ENCODE data around the gene CISD2.
A peak's percentile ranks its signal among the peaks of the same experiment; 100 is the strongest.

The CISD2 gene

GRCh38 chr4:102832105-102832504 lies 36.7 kb upstream of the CISD2 start:
- WGBS (ENCODE audit: extremely low coverage, insufficient coverage, insufficient read length): no CpG with 5 or more reads among the region's 4 CpGs
- no peak overlapping the region for H4K12ac ChIP-seq (ENCODE audit: low read depth, low read length)
- no peak overlapping the region for H3K4ac ChIP-seq (ENCODE audit: low read depth, low read length)
- no peak overlapping the region for H3K9ac ChIP-seq (ENCODE audit: low read length)
- H3K79me1 ChIP-seq (ENCODE audit: low read length): peaks cover 9% of the 10 kb centered on the region
- H3K23ac ChIP-seq (ENCODE audit: low read length): no peak overlapping the region
- peaks cover 0 to 3% of the 10 kb centered on the region in 2 experiments for H3K36me3 ChIP-seq (ENCODE audit: control insufficient read depth in 1 of 2, insufficient read depth in 2 of 2, low read length in 2 of 2)
- peaks cover 0 to 4% of the 10 kb centered on the region in 2 experiments for H3K4me1 ChIP-seq (ENCODE audit: control insufficient read depth in 1 of 2, insufficient read depth in 2 of 2, low read length in 2 of 2)
- H4K91ac ChIP-seq (ENCODE audit: low read depth, low read length): no peak overlapping the region
- H2BK120ac ChIP-seq (ENCODE audit: insufficient read depth, low read length, poor library complexity): no peak overlapping the region
- H2BK12ac ChIP-seq (ENCODE audit: low read length): no peak overlapping the region
- H3K14ac ChIP-seq (ENCODE audit: low read length): no peak overlapping the region
- H3K27ac ChIP-seq (ENCODE audit: low read depth, low read length): no peak overlapping the region
- no peak overlapping the region for H4K8ac ChIP-seq (ENCODE audit: low read depth, low read length)
- H2AFZ ChIP-seq (ENCODE audit: insufficient read depth, low read length, poor library complexity): no peak overlapping the region
- H3K27me3 ChIP-seq (ENCODE audit: insufficient read depth, low read length): no peaks in the 10 kb centered on the region
- no peak overlapping the region for H3K18ac ChIP-seq (ENCODE audit: low read length)
- DNase-seq: no peak
- H3K9me3 ChIP-seq (ENCODE audit: insufficient read depth, low read depth, low read length): no peaks in the 10 kb centered on the region
- no peak overlapping the region for H3K4me2 ChIP-seq (ENCODE audit: low read length)
- no peak overlapping the region for H2AK5ac ChIP-seq (ENCODE audit: low read length)
- peaks cover 5% of the 10 kb centered on the region for H3K79me2 ChIP-seq (ENCODE audit: control insufficient read depth, insufficient read depth, low read length, poor library complexity)
- H3K4me3 ChIP-seq (ENCODE audit: low read depth, low read length): no peak overlapping the region
- no peak overlapping the region for H2BK5ac ChIP-seq (ENCODE audit: low read depth, low read length, poor library complexity)

GRCh38 chr4:102832667-102833066 lies 36.1 kb upstream of the CISD2 start:
- H3K27ac ChIP-seq (ENCODE audit: low read depth, low read length): no peak overlapping the region
- H3K79me1 ChIP-seq (ENCODE audit: low read length): peaks cover 4% of the 10 kb centered on the region
- H3K9ac ChIP-seq (ENCODE audit: low read length): no peak overlapping the region
- no peak overlapping the region for H2AK5ac ChIP-seq (ENCODE audit: low read length)
- H4K8ac ChIP-seq (ENCODE audit: low read depth, low read length): no peak overlapping the region
- no peak for DNase-seq
- H3K18ac ChIP-seq (ENCODE audit: low read length): no peak overlapping the region
- H3K79me2 ChIP-seq (ENCODE audit: control insufficient read depth, insufficient read depth, low read length, poor library complexity): no peaks in the 10 kb centered on the region
- no peak overlapping the region for H2BK120ac ChIP-seq (ENCODE audit: insufficient read depth, low read length, poor library complexity)
- no peak overlapping the region for H4K12ac ChIP-seq (ENCODE audit: low read depth, low read length)
- H3K4me1 ChIP-seq (ENCODE audit: control insufficient read depth in 1 of 2, insufficient read depth in 2 of 2, low read length in 2 of 2): peaks cover 0 to 4% of the 10 kb centered on the region in 2 experiments
- no peaks in the 10 kb centered on the region for H3K9me3 ChIP-seq (ENCODE audit: insufficient read depth, low read depth, low read length)
- H3K36me3 ChIP-seq (ENCODE audit: control insufficient read depth in 1 of 2, insufficient read depth in 2 of 2, low read length in 2 of 2): peaks cover 0 to 3% of the 10 kb centered on the region in 2 experiments
- no peak overlapping the region for H3K4me2 ChIP-seq (ENCODE audit: low read length)
- H2BK12ac ChIP-seq (ENCODE audit: low read length): no peak overlapping the region
- WGBS (ENCODE audit: extremely low coverage, insufficient coverage, insufficient read length): no CpG with 5 or more reads among the region's 1 CpG
- H3K4ac ChIP-seq (ENCODE audit: low read depth, low read length): no peak overlapping the region
- peak overlapping the region; percentile 24 for H4K91ac ChIP-seq (ENCODE audit: low read depth, low read length)
- no peaks in the 10 kb centered on the region for H3K27me3 ChIP-seq (ENCODE audit: insufficient read depth, low read length)
- H2BK5ac ChIP-seq (ENCODE audit: low read depth, low read length, poor library complexity): no peak overlapping the region
- H3K4me3 ChIP-seq (ENCODE audit: low read depth, low read length): no peak overlapping the region
- no peak overlapping the region for H3K14ac ChIP-seq (ENCODE audit: low read length)
- H2AFZ ChIP-seq (ENCODE audit: insufficient read depth, low read length, poor library complexity): peak overlapping the region; percentile 78
- no peak overlapping the region for H3K23ac ChIP-seq (ENCODE audit: low read length)

GRCh38 chr4:102836596-102836995 lies 32.2 kb upstream of the CISD2 start:
- Histone ChIP-seq H3K18ac (ENCODE audit: low read length) (no peak overlapping the region), H4K8ac (ENCODE audit: low read depth, low read length) (no peak overlapping the region), H2BK120ac (ENCODE audit: insufficient read depth, low read length, poor library complexity) (no peak overlapping the region), H2BK5ac (ENCODE audit: low read depth, low read length, poor library complexity) (no peak overlapping the region), H4K91ac (ENCODE audit: low read depth, low read length) (no peak overlapping the region), H4K12ac (ENCODE audit: low read depth, low read length) (no peak overlapping the region), H3K9ac (ENCODE audit: low read length) (no peak overlapping the region), H3K79me1 (ENCODE audit: low read length) (no peaks in the 10 kb centered on the region), H3K36me3 (ENCODE audit: control insufficient read depth in 1 of 2, insufficient read depth in 2 of 2, low read length in 2 of 2) (peaks cover 0 to 3% of the 10 kb centered on the region in 2 experiments), H3K9me3 (ENCODE audit: insufficient read depth, low read depth, low read length) (no peaks in the 10 kb centered on the region), H3K14ac (ENCODE audit: low read length) (no peak overlapping the region), H3K4me1 (ENCODE audit: control insufficient read depth in 1 of 2, insufficient read depth in 2 of 2, low read length in 2 of 2) (no peaks in the 10 kb centered on the region), H3K4me3 (ENCODE audit: low read depth, low read length) (no peak overlapping the region), H2BK12ac (ENCODE audit: low read length) (no peak overlapping the region), H2AFZ (ENCODE audit: insufficient read depth, low read length, poor library complexity) (no peak overlapping the region), H3K23ac (ENCODE audit: low read length) (no peak overlapping the region), H3K4me2 (ENCODE audit: low read length) (no peak overlapping the region), H3K4ac (ENCODE audit: low read depth, low read length) (no peak overlapping the region), H3K79me2 (ENCODE audit: control insufficient read depth, insufficient read depth, low read length, poor library complexity) (no peaks in the 10 kb centered on the region), H3K27ac (ENCODE audit: low read depth, low read length) (no peak overlapping the region), H3K27me3 (ENCODE audit: insufficient read depth, low read length) (no peaks in the 10 kb centered on the region), H2AK5ac (ENCODE audit: low read length) (no peak overlapping the region)
- no peak for DNase-seq
- no CpG with 5 or more reads among the region's 1 CpG for WGBS (ENCODE audit: extremely low coverage, insufficient coverage, insufficient read length)

GRCh38 chr4:102842367-102842766 lies 26.4 kb upstream of the CISD2 start:
- H3K23ac ChIP-seq (ENCODE audit: low read length): no peak overlapping the region
- no peak overlapping the region for H2BK120ac ChIP-seq (ENCODE audit: insufficient read depth, low read length, poor library complexity)
- no peak overlapping the region for H2AFZ ChIP-seq (ENCODE audit: insufficient read depth, low read length, poor library complexity)
- no peak overlapping the region for H3K9ac ChIP-seq (ENCODE audit: low read length)
- no peak overlapping the region for H2BK12ac ChIP-seq (ENCODE audit: low read length)
- H3K4me1 ChIP-seq (ENCODE audit: control insufficient read depth in 1 of 2, insufficient read depth in 2 of 2, low read length in 2 of 2): no peaks in the 10 kb centered on the region
- no peak overlapping the region for H4K12ac ChIP-seq (ENCODE audit: low read depth, low read length)
- no peak overlapping the region for H3K4me3 ChIP-seq (ENCODE audit: low read depth, low read length)
- no peak for DNase-seq
- no peak overlapping the region for H3K27ac ChIP-seq (ENCODE audit: low read depth, low read length)
- H3K4ac ChIP-seq (ENCODE audit: low read depth, low read length): no peak overlapping the region
- no peaks in the 10 kb centered on the region for H3K79me2 ChIP-seq (ENCODE audit: control insufficient read depth, insufficient read depth, low read length, poor library complexity)
- H3K27me3 ChIP-seq (ENCODE audit: insufficient read depth, low read length): no peaks in the 10 kb centered on the region
- no peak overlapping the region for H3K4me2 ChIP-seq (ENCODE audit: low read length)
- H2AK5ac ChIP-seq (ENCODE audit: low read length): no peak overlapping the region
- no peak overlapping the region for H4K91ac ChIP-seq (ENCODE audit: low read depth, low read length)
- H4K8ac ChIP-seq (ENCODE audit: low read depth, low read length): no peak overlapping the region
- H2BK5ac ChIP-seq (ENCODE audit: low read depth, low read length, poor library complexity): no peak overlapping the region
- H3K79me1 ChIP-seq (ENCODE audit: low read length): no peaks in the 10 kb centered on the region
- no peak overlapping the region for H3K14ac ChIP-seq (ENCODE audit: low read length)
- no CpG with 5 or more reads among the region's 3 CpGs for WGBS (ENCODE audit: extremely low coverage, insufficient coverage, insufficient read length)
- no peaks in the 10 kb centered on the region for H3K9me3 ChIP-seq (ENCODE audit: insufficient read depth, low read depth, low read length)
- no peaks in the 10 kb centered on the region for H3K36me3 ChIP-seq (ENCODE audit: control insufficient read depth in 1 of 2, insufficient read depth in 2 of 2, low read length in 2 of 2)
- H3K18ac ChIP-seq (ENCODE audit: low read length): no peak overlapping the region

All from trophoblast cell (in vitro differentiated cells and primary cell).